K562 (cell line): Measurements from ENCODE around the gene ADGRG1. TPM values are rescaled to one million over a fixed set of nuclear protein-coding genes. Genes with fewer than 3 reads are reported as not detected.

Experiments
- ATAC-seq: fragments of 200-7000 bp; cut with Tn5 transposase; 3 replicates; pipeline ENCODE4 v1.9.1; 2020; ENCODE audit warnings: moderate library complexity
- BruUV-seq: library from RNA; stranded (reverse); fragments of 400-500 nt; replicated peaks from 2 replicates; lab custom pipeline; 2021; lab: Mats Ljungman, UMichigan
- CTCF ChIA-PET: fragments of 300-600 bp; formaldehyde crosslinking; extraction: SDS; loops from one replicate; lab custom pipeline; 2021; ENCODE audit warnings: low intra/inter-chr PET ratio; lab: Yijun Ruan, JAX
- POLR2A ChIA-PET: fragments of 300-600, 350-650 bp; sonication (Branson Sonifier 250); formaldehyde crosslinking; extraction: SDS; loops from one replicate; lab custom pipeline; 2021; ENCODE audit warnings: antibody characterized with exemption, inconsistent platforms; lab: Yijun Ruan, JAX
- DNase-seq, 4 experiments: peaks; one replicate each; pipeline versions ENCODE4 v3.0.0 to v3.0.0-alpha.2; 2011 to 2018; ENCODE audit warnings: low spot score in 3 of 4, mixed read lengths in 3 of 4; ENCODE audit errors: extremely low read depth in 1 of 4
- FAIRE-seq: peaks from 2 replicates; lab custom pipeline; 2011; peaks lifted over from hg19 to GRCh38; lab: Jason Lieb, UNC
- H2AFZ ChIP-seq: 2 replicates; pipeline ENCODE4 v1.6.0; 2011; ENCODE audit warnings: low read depth, low read length, control low read depth, inconsistent platforms
- H3K27ac ChIP-seq: fragments of 200-600 bp; 3 replicates; pipeline ENCODE4 v1.8.0; 2011; ENCODE audit warnings: low read depth, mild to moderate bottlenecking, control low read depth, inconsistent platforms, low read length, moderate library complexity, mixed read lengths; ENCODE audit errors: extremely low read depth
- H3K27me3 ChIP-seq, 2 experiments: fragments of 300-600 bp in 1 of 2; 2 replicates in 1 of 2; 3 replicates in 1 of 2; pipeline versions ENCODE4 v1.6.0 to v1.8.0; 2011; ENCODE audit warnings: inconsistent platforms in 2 of 2, low read length in 2 of 2, mild to moderate bottlenecking in 1 of 2, mixed read lengths in 1 of 2, moderate library complexity in 1 of 2; ENCODE audit not compliant: control insufficient read depth in 2 of 2, insufficient read depth in 2 of 2
- H3K36me3 ChIP-seq: fragments of 300-600 bp; 3 replicates; pipeline ENCODE4 v1.8.0; 2011; ENCODE audit warnings: mild to moderate bottlenecking, low read length, inconsistent platforms; ENCODE audit not compliant: control insufficient read depth, insufficient read depth
- H3K4me1 ChIP-seq, 2 experiments: fragments of 200-600 bp in 1 of 2; replicated peaks in 1 of 2; 2 replicates in 1 of 2; 3 replicates in 1 of 2; pipeline versions ENCODE4 v1.5.1 to v1.8.0; 2011; ENCODE audit warnings: inconsistent platforms in 2 of 2, low read length in 2 of 2, mild to moderate bottlenecking in 1 of 2, mixed read lengths in 1 of 2, moderate library complexity in 1 of 2; ENCODE audit not compliant: control insufficient read depth in 2 of 2, insufficient read depth in 2 of 2
- H3K4me2 ChIP-seq: 2 replicates; pipeline ENCODE4 v1.6.1; 2011; ENCODE audit warnings: low read length, control low read depth, inconsistent platforms, mixed read lengths; ENCODE audit not compliant: insufficient read depth
- H3K4me3 ChIP-seq: fragments of 200-600 bp; sonication (generic), shearing (Covaris generic); 2 replicates; pipeline ENCODE4 v1.5.1; 2016; ENCODE audit warnings: control low read depth, inconsistent platforms
- H3K79me2 ChIP-seq: fragments of 200-600 bp; 3 replicates; pipeline ENCODE4 v1.8.0; 2011; ENCODE audit warnings: low read length, inconsistent platforms; ENCODE audit not compliant: control insufficient read depth, insufficient read depth
- H3K9ac ChIP-seq, 2 experiments: 2 replicates each; pipeline versions ENCODE4 v1.6.0 to v1.6.1; 2011; ENCODE audit warnings: low read depth in 2 of 2, low read length in 2 of 2, control low read depth in 1 of 2, inconsistent platforms in 1 of 2, mild to moderate bottlenecking in 1 of 2, mixed read lengths in 1 of 2; ENCODE audit not compliant: insufficient read depth in 1 of 2
- H3K9me1 ChIP-seq: one replicate; pipeline ENCODE4 v1.6.0; 2011; ENCODE audit warnings: inconsistent platforms, mild to moderate bottlenecking, low read length, moderate library complexity; ENCODE audit not compliant: control insufficient read depth, insufficient read depth
- H3K9me3 ChIP-seq: replicated peaks from 2 replicates; pipeline ENCODE4 v1.5.1; 2011; ENCODE audit warnings: low read depth, low read length, inconsistent platforms; ENCODE audit not compliant: control insufficient read depth, insufficient read depth
- H4K20me1 ChIP-seq: replicated peaks from 2 replicates; pipeline ENCODE4 v1.6.1; 2011; ENCODE audit warnings: low read length, inconsistent platforms, mixed read lengths; ENCODE audit not compliant: control insufficient read depth, insufficient read depth
- CHCHD3 ChIP-seq: fragments of 250-450 bp; sonication (Bioruptor Pico); IDR thresholded peaks from 2 replicates; pipeline ENCODE4 v2.1.2; 2022; ENCODE audit warnings: mild to moderate bottlenecking
- KHSRP ChIP-seq: fragments of 450-650 bp; IDR thresholded peaks from 2 replicates; pipeline ENCODE4 v1.6.1; 2017
- MCM3 ChIP-seq: fragments of 450-650 bp; IDR thresholded peaks from 2 replicates; pipeline ENCODE4 v1.6.1; 2016
- NEUROD1 ChIP-seq: fragments of 150-350 bp; IDR thresholded peaks from 2 replicates; pipeline ENCODE4 v1.6.1; 2014; ENCODE audit warnings: borderline replicate concordance, low read length, low read depth; ENCODE audit not compliant: partially characterized antibody
- NFE2L1 ChIP-seq: fragments of 450-650 bp; IDR thresholded peaks from 2 replicates; pipeline ENCODE4 v1.6.1; 2016; ENCODE audit warnings: missing genetic modification characterization, low read depth, mild to moderate bottlenecking, missing compliant biosample characterization, moderate library complexity, borderline replicate concordance
- WHSC1 ChIP-seq: IDR thresholded peaks from one replicate; pipeline ENCODE4 v1.6.1; 2012; ENCODE audit warnings: low read length, control low read depth, inconsistent platforms
- WGBS: fragments of 100-300 bp; shearing (Covaris generic); methylation state at CpG from one replicate; pipeline ENCODE4 v1.1.6; 2016; ENCODE audit warnings: low coverage, mixed read lengths; ENCODE audit not compliant: insufficient coverage; ENCODE audit errors: missing lambda C conversion rate; 5-methylcytosine and 5-hydroxymethylcytosine counted together
- in situ Hi-C: fragments of 300-500 bp; cut with MboI; formaldehyde crosslinking; loops from 4 replicates; pipeline ENCODE4 v1.15.0; 2018; ENCODE audit warnings: inconsistent platforms, mixed read lengths
- intact Hi-C: fragments of 100-400 bp; cut with micrococcal nuclease; formaldehyde crosslinking; loops from 2 replicates; pipeline ENCODE4 v1.14.2; 2022
- polyA plus RNA-seq, 8 experiments: library from polyadenylated mRNA; depleted of rRNA in 4 of 8; stranded (reverse) in 5 of 8; unstranded in 3 of 8; fragments of >200 nt; fragmentation: Nextera tagmentation in 2 of 8; fragmentation: Illumina TruSeq in 1 of 8; extraction: Ambion mirVana in 2 of 8; extraction: Trizol in 1 of 8; gene quantifications; 2 replicates each; pipeline versions ENCODE4 v1.2.1 to v1.2.3, GENCODE V29; 2011 to 2014; ENCODE audit warnings: inconsistent platforms in 1 of 8, missing spikeins in 1 of 8
- total RNA-seq, 7 experiments: library from RNA; depleted of rRNA in 6 of 7; stranded (reverse); fragments of >200 nt in 6 of 7; fragmentation: Illumina TruSeq in 2 of 7; extraction: Trizol in 2 of 7; gene quantifications; 2 replicates each; pipeline versions ENCODE4 v1.2.1 to v1.2.3, GENCODE V29; 2011 to 2021; ENCODE audit warnings: low replicate concordance in 1 of 7
- TF ChIP-seq, protein P1 (sequence below), 2 experiments: fragments of 450-650 bp in 1 of 2; IDR thresholded peaks; 2 replicates each; pipeline ENCODE4 v1.6.1; 2011 to 2017; ENCODE audit warnings: low read depth in 2 of 2, antibody characterized with exemption in 1 of 2, borderline replicate concordance in 1 of 2, low read length in 1 of 2, mild to moderate bottlenecking in 1 of 2, mixed read lengths in 1 of 2; ENCODE audit not compliant: control insufficient read depth in 1 of 2
- TF ChIP-seq, protein P2 (sequence below): fragments of 250-450 bp; sonication (Bioruptor Pico); IDR thresholded peaks from 2 replicates; pipeline ENCODE4 v1.8.0; 2022; ENCODE audit warnings: moderate library complexity, mild to moderate bottlenecking, inconsistent platforms

Gene ADGRG1
- total and polyA plus RNA-seq, 9 of the 15 experiments (the other 6 are each of a cell fraction or from before 2014, with no cell fraction given): 0.04 to 0.31 (median 0.16) TPM; not detected in 6

DNA sequence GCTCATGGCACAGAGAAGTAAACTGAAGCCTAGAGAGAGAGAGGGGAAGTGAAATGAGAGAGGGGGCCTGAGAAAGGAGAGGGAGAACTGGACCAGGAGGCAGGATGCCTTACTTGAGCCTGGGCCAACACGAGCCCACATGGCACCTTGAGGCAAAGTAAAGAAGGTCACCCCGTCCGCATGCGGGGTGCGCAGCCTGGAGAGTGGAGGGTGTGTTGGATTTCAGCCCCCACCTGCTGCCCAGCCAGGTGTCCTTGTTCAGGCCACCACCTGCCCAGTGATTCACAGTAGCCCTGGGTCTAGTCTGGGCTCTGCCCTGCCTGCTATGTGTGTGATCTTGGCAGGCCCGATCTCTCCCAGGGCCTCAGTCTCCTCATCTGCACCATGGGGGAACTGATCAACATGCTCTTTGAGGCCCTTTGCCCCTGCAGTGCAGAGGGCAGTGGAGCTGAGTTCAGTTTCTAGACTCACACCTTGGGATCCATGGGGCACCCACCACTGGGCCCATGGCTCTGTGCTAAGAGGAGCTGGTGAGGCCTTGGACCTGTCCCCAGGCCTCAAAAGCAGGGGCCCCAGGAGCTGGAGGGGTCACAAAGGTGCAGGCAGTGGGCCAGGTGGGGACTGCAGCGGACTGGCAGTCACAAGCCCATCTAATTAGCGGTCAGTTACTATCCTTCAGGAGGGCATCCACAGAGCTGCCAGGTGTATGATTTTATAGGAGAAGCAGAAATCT is 56.4 kb downstream of the ADGRG1 start:
- TF ChIP-seq WHSC1 (no peak), KHSRP (no peak), NEUROD1 (no peak), NFE2L1 (tag) (no peak), CHCHD3 (no peak), MCM3 (no peak)
- TF ChIP-seq, protein P1, sequence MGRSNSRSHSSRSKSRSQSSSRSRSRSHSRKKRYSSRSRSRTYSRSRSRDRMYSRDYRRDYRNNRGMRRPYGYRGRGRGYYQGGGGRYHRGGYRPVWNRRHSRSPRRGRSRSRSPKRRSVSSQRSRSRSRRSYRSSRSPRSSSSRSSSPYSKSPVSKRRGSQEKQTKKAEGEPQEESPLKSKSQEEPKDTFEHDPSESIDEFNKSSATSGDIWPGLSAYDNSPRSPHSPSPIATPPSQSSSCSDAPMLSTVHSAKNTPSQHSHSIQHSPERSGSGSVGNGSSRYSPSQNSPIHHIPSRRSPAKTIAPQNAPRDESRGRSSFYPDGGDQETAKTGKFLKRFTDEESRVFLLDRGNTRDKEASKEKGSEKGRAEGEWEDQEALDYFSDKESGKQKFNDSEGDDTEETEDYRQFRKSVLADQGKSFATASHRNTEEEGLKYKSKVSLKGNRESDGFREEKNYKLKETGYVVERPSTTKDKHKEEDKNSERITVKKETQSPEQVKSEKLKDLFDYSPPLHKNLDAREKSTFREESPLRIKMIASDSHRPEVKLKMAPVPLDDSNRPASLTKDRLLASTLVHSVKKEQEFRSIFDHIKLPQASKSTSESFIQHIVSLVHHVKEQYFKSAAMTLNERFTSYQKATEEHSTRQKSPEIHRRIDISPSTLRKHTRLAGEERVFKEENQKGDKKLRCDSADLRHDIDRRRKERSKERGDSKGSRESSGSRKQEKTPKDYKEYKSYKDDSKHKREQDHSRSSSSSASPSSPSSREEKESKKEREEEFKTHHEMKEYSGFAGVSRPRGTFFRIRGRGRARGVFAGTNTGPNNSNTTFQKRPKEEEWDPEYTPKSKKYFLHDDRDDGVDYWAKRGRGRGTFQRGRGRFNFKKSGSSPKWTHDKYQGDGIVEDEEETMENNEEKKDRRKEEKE (IDR thresholded peaks at IDR 0.05; ENCODE audit: borderline replicate concordance in 1 of 2, control insufficient read depth in 1 of 2, low read depth in 2 of 2, low read length in 1 of 2): no peak
- TF ChIP-seq, protein P2, sequence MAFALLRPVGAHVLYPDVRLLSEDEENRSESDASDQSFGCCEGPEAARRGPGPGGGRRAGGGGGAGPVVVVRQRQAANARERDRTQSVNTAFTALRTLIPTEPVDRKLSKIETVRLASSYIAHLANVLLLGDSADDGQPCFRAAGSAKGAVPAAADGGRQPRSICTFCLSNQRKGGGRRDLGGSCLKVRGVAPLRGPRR (CRISPR knock-in tag): no peak
- TF ChIP-seq, all 486 proteins: peak for 0
- Histone ChIP-seq H4K20me1 (no peaks in the 10 kb centered on the region), H3K4me3 (no peak overlapping the region), H3K27ac (no peak overlapping the region), H3K79me2 (no peaks in the 10 kb centered on the region), H3K36me3 (no peaks in the 10 kb centered on the region), H3K9me1 (peaks cover 8% of the 10 kb centered on the region), H3K4me2 (no peak overlapping the region), H3K4me1 (peaks cover 38 to 42% of the 10 kb centered on the region in 2 experiments), H2AFZ (no peak overlapping the region), H3K27me3 (no peaks in the 10 kb centered on the region), H3K9ac (no peak overlapping the region), H3K9me3 (no peaks in the 10 kb centered on the region)
- DNase-seq (no peak), ATAC-seq (no peak), FAIRE-seq (no peak)
- in situ Hi-C loops: no loop called here
- no TSS peak for BruUV-seq
- POLR2A ChIA-PET: interaction anchor here (0.5 to 2.4 kb wide), 2 partner anchors 8 to 9 kb away, joined by 4 to 8 read pairs; no protein-coding TSS in a partner anchor
- intact Hi-C loops: no loop called here
- CTCF ChIA-PET: no interaction called here
- WGBS: 89% methylated on average over 8 of the region's 8 CpGs
